Astrocyte of the cerebellum (primary cell): ENCODE results near the gene IMP3.
"Not testable (repeated sequence)": the region's sequence is repeated elsewhere in the genome, so short reads cannot be mapped to it uniquely, and the experiment has no call there.

Experiments used
- DNase-seq: peaks from one replicate; pipeline ENCODE4 v3.0.0-alpha.2; 2011; ENCODE audit warnings: low read depth
- H3K4me3 ChIP-seq: 2 replicates; pipeline ENCODE4 v1.5.1; 2011; ENCODE audit warnings: mild to moderate bottlenecking, low read depth, low read length, moderate library complexity
- in situ Hi-C: cut with HindIII; loops from 2 replicates; pipeline ENCODE4 v1.10.0; 2017; ENCODE audit warnings: low sequenced_read_pairs
- TF ChIP-seq, protein P1 (sequence below): IDR thresholded peaks from 2 replicates; pipeline ENCODE4 v1.5.1; 2012; ENCODE audit warnings: low read length, low read depth, moderate library complexity, mild to moderate bottlenecking; ENCODE audit errors: missing control alignments

The IMP3 gene

DNA sequence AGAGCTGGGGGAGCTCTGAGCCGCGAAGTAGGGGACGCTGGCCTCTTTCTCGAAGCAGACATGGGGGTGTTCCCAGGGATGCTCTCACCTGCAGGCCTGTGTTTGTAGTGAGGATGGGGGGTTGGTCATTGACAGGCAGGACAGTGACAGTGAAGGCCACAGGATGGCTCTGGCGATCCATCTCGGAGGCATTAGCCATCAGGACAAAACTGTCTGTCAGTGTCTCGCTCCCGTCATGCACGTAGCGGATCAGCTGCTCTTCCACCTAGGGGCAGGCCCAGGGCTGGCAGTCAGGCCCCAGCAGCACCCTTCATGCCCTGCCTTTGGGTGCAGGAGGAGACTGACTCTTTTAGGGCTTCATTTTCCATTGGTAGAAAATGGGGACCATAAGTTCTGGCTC, 44.6 kb upstream of the IMP3 start:
- no peak overlapping the region for H3K4me3 ChIP-seq

DNA sequence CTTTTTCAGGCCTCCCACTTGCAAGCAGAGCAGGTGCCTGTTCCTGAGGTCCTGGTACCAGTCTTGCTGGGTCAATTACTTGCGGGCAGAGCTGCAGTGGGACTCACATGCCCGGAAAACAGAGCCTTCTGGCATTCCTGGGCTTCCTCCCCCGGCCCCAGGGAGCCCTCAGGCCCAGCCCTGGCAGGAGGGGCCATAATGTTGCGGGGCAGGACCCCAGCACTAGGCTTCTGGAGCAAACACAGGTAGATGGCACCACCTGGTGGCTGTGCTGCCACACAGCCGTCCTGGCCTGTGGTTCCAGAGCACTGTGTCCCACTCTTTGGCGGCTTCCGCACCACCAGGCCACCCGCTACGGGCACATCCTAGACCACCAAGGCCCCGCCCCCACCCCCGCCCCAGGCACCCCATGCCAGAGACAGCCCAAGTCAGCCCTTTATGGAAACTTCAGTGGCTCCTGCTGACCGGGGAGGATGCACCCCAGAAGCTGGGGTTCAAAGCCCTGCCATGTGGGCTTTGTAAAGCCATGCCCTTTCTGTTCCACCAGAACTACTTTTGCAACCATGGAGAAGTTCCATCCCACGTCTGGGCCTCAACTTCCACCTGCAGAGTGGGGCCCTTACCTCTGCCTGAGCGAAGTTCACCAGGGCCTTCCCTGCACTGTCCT, 43.8 kb upstream of the IMP3 start:
- H3K4me3 ChIP-seq, in situ Hi-C loops, DNase-seq: not testable (repeated sequence)
- TF ChIP-seq, protein P1, sequence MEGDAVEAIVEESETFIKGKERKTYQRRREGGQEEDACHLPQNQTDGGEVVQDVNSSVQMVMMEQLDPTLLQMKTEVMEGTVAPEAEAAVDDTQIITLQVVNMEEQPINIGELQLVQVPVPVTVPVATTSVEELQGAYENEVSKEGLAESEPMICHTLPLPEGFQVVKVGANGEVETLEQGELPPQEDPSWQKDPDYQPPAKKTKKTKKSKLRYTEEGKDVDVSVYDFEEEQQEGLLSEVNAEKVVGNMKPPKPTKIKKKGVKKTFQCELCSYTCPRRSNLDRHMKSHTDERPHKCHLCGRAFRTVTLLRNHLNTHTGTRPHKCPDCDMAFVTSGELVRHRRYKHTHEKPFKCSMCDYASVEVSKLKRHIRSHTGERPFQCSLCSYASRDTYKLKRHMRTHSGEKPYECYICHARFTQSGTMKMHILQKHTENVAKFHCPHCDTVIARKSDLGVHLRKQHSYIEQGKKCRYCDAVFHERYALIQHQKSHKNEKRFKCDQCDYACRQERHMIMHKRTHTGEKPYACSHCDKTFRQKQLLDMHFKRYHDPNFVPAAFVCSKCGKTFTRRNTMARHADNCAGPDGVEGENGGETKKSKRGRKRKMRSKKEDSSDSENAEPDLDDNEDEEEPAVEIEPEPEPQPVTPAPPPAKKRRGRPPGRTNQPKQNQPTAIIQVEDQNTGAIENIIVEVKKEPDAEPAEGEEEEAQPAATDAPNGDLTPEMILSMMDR, result peak; percentile 68

More for the DNA sequence above, 44.6 kb upstream of the IMP3 start:
- no peak for DNase-seq
- TF ChIP-seq, protein P1, result no peak
- in situ Hi-C loops, result no loop called here

DNA sequence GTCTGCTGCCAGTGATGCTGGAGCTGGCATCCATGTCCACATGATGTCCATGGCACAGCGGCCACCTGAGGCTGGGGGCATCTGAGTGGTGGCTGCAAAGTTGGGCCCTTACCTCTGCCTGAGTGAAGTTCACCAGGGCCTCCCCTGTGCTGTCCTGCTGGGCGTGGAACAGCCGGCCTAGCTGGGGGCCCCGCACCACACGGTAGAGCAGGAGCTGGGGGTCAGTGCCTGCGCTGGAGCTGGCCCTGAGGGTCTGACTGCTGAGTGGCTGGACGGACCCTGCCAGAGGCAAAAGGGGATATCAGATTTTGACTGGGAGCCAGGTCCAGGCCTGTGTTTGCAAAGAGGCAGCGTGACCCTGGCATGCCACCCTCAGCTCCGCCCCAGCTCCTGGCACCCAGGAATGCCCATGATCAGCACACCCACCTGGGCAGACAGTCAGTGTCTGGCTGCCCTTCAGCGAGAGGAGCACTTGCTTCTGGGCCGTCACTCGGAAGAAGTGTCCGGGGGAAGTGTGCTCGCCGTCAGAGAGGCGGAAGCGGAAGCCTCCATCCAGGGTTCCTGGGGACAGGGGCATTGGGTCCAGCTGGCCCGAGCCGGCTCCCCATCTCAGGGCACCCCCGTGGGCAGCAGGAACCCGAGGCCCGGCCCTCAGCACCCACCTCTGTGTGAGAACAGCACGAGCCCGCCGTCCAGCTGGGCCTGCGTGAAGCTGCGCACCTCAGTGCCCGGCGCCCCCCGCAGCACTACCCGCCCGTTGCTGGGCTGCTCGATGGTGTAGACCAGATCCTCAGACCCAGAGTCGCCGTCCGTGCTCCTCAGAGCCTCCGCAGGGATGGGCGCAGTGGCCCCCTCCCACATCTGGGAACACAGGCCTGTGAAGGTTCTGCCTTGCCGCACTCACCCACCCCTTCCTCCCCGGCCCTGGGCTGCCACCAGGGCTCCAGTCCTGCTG, 42.4 kb upstream of the IMP3 start:
- no peak overlapping the region for H3K4me3 ChIP-seq
- no peak for DNase-seq
- TF ChIP-seq, protein P1, result no peak
- in situ Hi-C loops, result no loop called here

DNA sequence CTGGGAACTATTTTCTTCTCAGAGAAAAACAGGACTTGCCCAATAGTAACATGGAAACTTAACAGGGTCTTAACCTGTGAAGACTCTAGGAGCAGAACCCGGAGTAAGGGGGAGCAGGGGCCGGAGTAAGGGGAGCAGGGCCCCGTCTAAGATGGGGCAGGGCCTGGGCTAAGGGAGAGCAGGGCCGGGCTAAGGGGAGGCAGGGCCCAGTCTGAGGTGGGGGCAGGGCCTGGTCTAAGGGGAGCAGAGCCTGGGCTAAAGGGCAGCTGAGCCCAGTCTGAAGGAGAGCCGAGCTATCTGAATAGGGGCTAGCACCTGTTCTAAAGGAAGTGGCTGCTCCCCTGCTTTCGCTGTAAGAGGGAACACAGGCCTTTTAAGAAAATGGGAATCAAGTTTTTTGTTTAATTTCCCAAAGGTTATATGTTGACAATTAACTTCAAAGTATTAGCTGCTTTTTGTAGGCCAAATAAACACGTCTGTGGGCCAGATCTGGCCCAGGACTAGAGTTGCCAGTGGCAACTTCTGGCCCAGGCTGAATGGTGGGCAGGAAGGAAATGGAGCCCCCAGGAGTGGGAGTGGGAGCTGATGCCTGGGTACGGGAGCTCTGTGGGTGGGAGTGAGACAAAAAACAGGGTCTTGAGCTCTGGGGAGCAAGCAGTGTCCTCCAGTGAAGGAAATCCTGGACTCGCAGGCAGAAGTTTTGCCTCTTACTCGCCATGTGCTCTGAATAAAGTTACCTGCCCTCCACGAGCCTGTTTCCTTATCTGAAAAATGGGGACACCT, 40.2 kb upstream of the IMP3 start:
- H3K4me3 ChIP-seq, result no peak overlapping the region
- no peak for DNase-seq

DNA sequence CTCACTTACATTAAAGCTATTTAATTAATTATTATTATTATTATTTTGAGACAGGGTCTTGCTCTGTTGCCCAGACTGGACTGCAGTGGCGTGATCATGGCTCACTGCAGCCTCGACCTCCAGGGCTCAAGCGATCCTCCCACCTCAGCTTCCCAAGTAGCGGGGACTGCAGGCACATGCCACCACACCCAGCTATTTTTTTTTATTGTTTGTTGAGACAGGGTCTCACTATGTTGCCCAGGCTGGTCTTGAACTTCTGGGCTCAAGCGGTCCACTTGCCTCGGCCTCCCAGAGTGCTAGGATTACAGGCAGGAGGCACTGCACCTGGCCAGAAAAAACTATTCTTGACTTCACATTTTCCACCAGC, 38.3 kb upstream of the IMP3 start:
- in situ Hi-C loops, H3K4me3 ChIP-seq, DNase-seq: not testable (repeated sequence)

More for the DNA sequence above, 40.2 kb upstream of the IMP3 start:
- in situ Hi-C loops, result no loop called here
- TF ChIP-seq, protein P1, result no peak

DNA sequence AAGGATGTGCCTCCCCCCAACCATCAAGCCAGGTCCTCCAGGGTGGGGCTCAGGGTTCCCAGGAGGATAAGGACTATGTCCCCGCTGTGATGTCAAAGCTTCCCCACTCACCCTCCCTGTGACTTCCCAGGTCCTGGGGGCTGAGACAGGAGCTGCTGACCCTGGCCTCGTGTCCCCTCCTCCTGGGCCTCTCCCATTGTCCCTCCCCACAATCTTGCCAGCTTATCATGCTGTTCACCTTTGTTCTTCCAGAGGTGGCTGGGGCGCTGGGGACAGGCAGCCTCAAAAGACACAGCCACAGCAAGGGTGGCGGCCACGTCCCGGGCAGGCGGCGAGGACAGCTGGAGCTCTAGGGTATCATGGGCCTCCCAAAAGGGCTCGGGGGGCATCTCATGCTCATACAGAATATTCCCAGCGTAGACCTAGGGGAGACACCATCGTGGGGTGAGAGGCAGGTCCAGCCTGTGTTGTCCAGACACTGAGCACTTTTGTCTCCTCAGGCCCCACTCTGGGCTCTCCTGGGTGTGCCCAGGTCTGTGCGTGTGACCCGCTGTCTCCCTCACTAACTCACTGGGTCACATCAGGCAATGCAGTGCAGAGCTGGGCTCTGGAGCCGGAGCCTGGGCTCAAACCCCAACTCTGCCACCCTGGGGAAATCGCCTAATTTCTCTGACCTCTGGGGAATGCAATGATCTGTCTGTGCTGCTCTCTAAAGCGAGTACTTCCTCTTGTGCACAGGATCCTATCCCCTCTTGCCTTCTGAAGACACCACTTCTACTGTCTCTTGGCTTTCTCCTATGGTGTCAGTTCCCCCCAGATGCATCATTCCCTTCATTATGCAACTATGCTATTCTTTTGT, 37.7 kb upstream of the IMP3 start:
- no peak overlapping the region for H3K4me3 ChIP-seq
- in situ Hi-C loops, result no loop called here
- no peak for DNase-seq
- TF ChIP-seq, protein P1, result no peak
